ENCODE results near the gene FOXK2.

Gene FOXK2
- total RNA-seq = 54.0 reads per million, percentile 70 among the genes with 10 or more reads in this experiment

DNA sequence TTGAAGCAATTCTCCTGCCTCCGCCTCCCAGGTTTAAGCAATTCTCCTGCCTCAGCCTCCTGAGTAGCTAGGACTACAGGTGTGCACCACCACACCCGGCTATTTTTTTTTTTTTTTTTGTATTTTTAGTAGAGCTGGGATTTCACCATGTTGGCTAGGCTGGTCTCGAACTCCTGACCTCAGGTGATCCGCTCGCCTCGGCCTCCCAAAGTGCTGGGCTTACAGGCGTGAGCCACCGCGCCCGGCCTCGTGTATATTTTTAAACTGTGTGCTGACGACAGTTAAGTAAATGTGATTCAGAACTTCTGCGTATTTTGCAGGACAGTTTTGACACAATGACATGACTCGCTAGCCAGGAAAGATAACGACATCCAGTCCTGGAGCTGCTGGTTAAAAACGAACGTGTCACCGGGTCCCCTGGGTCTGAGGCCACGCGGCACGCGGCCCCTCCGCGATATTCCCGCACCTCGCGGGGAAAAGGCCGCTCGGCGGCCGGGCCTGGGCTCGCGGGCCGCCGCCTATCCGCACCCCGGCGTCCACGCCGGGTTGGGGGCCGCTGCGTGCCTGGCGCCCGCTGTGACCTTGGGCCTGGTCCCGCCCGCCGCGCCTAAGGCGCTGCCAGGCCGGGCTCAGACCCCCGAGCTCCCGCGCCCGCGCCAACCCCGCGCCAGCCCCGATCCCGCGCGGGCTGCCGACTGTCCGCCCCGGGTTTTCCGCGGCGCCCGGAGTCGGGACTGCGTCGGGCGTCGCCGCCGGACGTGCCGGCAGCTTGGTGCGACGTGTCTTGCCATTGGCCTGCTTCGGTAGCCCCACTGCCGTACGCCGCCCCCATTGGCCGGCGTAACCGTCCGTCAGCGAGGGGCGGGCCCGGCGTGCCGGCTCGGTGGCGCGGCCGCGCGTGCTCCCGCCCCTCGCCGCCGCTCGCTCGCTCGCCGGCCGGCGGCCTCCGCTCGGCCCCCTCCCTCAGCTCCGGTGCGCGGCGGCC is at the start of gene FOXK2:
FOXK2 (plus strand) TSS at position 907 of the 985 bp plus-strand sequence. CDS start 157 bp downstream, outside the sequence.
- DNase-seq = peak; percentile 89

DNA sequence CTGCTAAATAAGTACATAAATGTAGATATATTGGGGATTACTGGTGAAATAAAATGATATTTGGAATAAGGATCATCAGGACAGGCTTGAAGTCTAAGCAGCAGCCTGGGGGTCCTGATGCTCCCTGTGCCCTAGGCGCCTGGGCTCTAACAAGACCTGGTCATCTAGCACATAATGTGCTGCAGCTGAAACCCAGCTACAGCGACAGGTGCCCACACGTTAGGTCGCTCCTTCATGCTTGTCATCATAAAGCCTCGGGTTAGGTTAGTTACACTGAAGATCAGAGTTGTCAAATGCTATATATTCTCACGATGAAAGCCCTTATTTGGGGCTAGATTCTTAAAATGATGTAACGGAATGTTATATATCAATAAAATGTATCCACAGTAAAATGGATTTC is 49.5 kb upstream of the FOXK2 start:
- no peak for DNase-seq

DNA sequence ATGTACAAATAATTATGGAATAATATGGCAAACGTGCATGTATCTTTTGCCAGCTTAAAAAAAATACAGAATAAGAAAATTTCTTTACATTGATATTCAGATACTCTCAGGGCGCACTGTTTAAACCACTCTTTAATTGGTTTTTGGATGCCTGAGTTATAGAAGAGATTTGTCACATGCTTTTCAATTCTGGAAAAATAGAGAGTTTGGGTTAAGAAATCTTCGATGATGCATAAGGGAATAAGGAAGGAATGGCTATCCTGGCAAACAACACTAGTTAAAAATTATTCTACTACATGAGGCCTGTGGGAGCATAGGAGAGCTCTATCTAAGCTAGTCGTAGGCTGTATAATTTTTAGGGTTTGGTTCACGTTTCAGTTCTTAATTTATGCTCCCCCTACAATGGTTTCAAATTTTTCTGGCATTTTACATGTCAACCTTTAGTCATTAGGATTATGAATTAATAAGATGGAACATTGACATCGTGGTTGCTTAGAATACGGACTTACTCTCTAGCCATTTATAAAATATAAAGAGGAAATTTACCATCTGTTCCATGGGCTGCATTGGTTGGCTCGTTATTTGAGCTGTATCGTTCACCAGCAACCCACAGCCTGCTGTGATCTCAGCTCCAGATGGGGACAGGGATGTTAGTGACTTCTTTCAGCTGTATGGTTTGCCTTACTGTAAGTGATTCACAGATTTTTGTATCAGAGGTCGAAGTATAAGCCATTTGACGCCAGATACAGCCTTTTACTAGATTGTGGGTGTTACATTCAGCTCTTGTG is 45.1 kb upstream of the FOXK2 start:
- no peak for DNase-seq

DNA sequence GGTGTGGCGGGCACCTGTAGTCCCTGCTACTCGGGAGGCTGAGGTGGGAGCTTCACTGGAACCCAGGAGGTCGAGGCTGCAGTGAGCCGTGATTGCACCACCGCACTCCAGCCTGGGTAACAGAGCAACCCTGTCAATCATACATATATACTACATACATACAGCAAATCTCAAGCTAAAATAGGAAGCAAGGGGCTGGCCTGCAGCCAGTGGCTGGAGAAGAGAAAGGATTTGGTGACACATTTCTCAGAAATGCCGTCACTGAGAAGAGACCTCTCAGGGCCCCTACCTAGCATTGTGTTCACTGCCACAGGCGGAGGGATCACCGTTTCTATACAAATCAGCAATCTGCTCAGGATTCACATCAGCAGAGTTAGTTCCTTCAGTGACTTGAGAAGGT is 44.1 kb upstream of the FOXK2 start:
- DNase-seq = no peak

DNA sequence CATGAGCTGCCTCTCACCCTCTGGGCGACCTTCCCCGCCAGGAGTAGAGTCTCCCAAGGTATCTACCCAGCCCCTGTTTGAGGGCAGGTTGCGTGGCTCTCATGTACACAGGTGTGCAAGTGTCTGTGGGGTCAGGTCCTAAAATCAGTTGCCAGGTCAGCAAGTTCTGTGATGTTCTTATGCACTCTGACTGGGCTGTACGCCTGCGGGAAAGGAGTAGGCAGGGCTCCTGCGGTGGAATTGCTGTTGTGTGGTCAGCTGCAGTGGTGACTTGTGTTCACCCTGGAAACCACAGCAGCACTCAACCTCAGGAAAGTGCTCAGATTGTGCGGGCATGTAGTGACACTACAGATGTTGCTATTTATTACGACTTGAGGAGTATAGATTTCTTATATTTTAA is 41.6 kb upstream of the FOXK2 start:
- no peak for DNase-seq

DNA sequence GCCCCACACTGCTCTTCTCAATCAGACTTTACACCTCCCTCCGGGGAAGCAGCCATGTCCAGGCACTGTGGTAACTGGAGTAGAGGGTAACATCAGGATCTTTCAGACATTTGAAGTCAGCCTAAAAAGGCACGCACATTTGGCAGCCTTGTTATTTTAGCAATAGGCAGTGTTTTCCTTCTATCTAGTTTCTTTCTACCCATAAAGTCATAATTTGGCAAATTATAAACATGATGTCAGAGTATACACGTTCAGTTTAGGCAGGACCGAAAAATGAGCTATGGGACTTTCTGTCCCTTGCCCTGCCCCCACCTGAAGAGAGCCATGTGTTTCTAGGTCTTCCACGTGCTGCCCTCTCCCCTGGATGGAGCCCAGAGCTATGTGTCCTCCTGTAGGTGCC is 39.9 kb upstream of the FOXK2 start:
- no peak for DNase-seq

DNA sequence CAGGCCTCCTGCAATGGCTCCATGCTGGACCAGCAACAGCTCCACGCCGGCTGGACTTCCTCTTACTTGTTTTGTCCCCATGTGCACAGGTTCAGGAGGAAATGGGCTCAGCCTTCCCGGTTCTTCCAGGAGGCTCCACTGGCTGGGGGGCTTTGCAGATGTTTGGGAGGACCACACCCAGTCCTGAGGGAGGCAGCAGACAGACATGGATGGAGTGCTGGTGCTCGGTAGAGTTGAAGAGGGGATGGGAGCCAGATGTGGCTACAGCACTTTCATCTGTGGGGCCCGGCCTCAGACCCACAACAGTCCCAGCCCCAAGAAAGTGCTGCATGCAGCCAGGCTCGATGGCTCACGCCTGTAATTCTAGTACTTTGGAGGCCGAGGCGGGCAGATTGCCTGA is 39.2 kb upstream of the FOXK2 start:
- DNase-seq = no peak

DNA sequence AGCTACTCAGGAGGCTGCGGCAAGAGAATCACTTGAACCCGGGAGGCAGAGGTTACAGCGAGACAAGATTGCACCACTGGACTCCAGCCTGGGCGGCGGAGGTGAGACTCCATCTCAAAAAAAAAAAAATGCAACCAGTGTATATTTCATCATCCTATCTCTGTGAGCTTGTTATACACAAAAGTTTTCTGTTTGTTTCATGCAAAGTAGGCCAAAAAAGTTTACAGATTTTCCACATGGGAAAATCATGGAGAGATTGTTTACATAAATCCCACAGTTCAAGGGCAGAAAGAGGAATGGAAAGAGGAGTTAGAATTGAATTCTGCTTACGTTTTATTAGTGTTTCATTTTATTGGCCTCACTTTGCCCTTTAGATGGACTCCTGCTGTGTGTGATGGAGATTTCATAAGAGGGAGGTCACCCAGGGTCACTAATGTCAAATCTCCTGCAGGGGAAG is 36.3 kb upstream of the FOXK2 start:
- no peak for DNase-seq

DNA sequence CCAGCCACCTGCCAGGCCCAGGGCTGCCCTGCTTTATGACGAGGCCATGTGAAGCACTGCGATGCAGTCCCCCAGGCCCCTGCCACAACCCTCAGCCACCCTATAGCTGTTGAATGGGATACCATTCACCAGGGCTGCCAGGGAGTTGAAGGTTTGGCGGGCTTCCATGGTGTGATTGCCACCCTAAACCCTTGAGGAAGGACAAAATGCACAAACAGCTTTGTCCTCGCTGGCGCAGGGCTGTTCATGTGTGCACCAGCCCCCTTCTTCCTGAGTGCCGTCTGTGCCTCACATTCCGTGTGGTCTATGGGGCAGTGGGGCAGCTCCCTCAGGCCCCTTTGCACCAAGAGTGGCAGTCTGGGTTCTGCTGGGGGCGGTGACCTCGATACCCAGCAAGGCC is 35.7 kb upstream of the FOXK2 start:
- no peak for DNase-seq

DNA sequence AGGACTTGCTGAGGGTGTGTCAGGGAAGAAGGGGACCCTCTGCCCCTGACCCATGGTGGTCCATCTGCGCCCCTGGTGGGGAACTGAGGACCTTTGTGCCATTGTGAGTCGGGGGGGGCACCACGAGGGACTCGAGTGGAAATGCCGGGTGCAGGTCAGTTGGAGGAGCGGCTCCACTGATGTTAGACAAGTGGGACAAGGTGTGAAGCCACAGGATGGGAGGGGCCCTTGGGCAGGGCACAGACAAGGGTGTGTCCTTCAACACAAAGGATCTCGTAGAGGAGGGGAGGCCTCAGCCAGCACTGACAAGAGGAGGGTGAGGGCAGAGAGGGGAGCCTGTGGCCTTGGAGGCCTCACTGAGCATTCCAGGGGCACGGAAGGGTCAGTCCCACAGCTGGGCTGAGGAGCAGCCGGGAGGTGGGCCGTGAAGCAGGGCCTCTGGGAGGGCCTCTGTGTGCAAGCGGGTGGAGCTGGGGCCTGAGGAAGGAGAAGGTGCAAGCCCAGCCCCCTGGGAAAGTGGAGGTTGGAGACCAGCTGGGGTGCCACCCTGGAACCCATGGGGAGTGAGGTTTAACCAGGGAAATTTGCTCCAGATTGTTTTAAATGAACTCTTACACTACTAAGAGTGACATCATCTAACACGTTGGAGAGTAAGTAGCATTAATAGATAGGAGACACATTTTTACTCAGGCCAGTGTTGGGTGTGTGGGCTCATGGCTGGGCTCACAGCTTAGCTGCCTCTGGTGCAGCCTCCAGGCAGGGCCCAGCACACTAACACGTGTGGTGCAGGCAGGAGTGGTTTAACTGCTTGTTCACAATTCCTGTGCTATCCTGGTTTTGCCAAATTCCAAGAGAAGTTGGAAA is 33.1 kb upstream of the FOXK2 start:
- no peak for DNase-seq

DNA sequence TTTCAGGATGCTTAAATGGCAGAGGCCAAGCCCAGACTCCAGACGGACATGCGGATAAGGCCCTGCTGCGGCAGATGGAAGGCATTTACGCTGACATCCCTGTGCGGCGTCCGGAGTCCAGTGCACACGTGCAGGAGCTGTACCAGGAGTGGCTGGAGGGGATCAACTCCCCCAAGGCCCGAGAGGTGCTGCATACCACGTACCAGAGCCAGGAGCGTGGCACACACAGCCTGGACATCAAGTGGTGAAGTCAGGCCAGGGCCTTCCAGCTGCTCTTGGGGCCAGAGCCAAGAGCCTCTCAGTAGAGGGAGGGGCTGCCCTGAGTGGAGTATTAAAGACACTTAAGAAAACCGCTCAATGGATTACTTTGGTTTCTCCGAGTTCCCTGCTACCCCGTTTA is 31.6 kb upstream of the FOXK2 start:
- DNase-seq = no peak

DNA sequence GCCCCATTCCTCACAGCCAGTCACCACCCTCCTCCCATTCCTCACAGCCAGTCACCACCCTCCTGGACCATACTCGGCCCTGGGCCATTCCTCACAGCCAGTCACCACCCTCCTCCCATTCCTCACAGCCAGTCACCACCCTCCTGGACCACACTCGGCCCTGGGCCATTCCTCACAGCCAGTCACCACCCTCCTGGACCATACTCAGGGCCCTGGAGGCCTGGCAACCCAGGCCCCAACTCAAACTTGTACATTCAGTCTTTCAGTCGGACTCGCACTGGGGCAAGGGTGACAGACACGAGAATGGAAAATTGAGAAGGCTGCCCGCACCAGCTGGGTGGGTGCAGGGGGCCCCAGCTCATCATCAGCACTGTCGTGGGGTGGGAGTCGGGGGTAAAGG is 30.4 kb upstream of the FOXK2 start:
- DNase-seq = no peak

DNA sequence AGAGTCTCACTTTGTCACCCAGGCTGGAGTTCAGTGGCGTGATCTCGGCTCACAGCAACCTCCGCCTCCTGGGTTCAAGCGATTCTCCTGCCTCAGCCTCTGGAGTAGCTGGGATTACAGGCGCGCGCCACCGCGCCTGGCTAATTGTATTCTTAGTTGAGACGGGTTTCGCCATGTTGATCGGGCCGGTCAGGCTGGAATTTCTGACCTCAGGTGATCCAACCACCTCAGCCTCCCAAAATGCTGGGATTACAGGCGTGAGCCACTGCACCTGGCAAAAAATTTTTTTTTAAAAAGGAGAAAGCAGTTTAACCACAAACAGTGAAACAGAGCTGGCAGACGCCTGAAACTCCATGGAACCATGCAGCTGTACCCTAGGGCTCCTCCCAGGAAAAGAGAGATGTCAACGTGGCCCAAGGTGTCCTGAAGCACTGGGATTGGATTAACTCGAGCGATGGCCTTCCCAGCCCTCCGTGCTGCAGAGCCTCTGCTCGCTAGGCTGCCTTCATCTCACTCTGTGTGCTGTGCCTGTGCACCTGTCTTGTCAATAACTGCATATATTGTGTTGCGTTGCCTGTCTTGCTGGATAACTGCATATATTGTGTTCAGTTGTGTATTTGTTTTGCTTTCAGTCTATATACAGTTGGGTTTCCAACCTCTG is 29.6 kb upstream of the FOXK2 start:
- no peak for DNase-seq

DNA sequence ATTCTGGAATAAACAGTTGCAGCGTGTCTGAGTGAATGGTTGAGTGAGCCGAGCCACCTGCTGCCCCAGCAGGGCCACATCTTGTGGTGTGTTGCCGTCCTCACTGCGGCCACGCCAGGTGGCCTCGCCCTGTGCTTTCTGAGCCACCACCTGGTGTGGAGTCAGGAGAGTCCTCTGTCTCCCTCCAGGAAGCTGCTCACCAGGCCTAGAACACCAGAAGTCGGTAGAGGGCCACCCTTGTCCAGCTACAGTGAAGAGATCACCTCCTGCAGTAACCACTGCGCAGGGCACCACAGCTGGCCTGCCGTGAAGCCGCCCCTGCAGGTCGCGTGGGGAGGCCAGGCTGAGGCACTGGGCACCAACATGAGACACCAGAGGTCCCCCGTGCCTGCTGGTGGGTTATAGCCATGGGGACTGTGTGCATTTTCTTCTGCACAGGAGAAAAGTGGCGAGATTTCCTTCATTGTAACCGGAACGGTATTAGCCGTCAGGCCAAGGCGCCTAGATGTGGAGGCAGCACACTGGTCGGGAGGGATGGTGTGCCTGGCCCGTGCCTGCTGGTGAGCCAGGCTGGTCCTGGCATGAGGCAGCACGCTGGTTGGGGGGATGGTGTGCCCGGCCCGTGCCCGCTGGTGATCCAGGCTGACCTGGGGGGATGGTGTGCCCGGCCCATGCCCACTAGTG is 28.9 kb upstream of the FOXK2 start:
- no peak for DNase-seq

DNA sequence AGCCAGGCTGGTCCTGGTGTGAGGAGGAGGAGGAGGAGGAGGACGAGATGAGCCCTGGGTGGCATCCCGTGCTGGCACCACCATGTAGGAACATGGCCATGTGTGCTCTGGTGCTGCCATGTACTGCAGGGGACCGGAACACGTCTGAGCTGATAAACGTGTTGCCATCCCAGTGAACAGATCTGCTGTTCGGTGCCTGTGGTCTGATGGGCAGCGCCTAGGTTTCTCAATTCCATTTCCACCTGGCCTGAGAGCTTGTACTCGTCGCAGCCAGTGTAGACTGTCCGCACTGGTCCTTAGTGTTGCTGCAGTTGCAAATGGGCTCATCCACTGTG is 28.4 kb upstream of the FOXK2 start:
- DNase-seq = no peak

DNA sequence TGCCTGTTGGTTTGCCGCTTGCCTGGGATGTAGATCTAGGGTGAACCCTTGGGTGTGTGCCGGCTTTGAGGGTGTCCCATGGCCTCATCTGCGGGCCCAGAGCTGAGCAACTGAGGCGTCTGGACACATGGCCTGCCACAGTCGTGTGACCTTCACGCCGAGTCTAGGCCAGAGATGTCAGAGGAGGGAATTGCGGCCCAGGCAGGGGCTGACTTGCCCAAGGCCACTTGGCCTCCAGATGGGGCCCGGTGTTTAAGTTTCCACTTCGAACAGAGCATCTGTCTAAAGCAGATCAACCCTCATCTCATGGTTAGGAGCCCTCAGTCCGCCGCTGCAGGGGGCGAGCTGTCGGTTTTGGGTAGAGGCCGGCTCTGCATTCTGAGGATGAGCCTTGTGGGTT is 28.0 kb upstream of the FOXK2 start:
- DNase-seq = no peak

DNA sequence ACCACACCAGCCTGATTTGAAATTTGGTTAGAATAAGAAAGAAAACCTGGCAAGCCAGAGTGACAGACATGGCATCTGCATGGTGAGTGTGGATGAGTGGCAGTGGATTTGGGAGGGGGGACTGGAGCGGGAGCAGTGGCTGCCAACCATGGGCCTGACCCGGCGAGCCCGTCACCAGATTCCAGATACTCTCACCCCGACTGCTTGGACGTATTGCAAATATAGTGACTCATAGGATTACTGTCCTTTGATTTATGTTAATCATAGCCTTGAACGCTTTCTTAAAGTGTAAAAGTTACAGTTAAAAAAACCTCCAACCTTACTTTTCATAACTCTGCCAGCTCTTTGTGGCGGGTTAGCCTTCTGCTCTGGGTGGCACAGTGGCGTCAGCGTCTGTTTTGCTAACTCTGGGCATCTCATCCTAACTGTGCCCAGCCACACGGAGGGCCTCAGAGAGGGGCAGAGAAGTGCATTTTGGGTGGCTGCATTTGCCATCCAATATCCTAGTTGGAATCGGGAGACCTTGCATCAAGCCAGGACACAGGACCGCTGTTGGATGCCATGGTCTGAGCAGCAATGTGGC is 26.8 kb upstream of the FOXK2 start:
- DNase-seq = no peak

DNA sequence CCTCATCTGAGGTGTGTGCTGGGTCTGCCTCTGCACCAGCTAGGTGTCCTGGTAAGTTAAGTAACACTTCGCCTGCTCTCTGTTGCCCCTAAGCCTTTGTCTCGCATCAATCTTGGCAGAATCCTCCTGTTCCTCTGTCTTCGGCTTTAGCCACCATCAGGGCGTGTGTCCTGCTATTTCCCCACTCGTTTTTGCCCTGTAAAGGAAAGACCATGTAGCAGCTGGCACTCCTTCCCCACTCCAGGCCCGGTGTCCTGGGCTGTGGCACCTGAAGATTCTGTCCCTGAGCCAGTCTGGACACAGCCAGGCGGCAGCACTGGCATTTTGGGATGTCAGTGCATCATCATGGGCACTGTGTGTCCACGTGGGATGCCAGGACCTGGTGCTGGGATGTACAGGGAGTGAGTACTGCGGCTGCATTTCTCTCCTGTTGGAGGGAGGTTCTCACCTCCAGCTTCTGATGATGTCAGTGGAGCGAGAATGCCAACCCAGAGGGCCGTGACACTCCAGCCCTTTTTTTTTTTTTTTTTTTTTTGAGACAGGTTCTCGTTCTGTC is 26.2 kb upstream of the FOXK2 start:
- DNase-seq = no peak

DNA sequence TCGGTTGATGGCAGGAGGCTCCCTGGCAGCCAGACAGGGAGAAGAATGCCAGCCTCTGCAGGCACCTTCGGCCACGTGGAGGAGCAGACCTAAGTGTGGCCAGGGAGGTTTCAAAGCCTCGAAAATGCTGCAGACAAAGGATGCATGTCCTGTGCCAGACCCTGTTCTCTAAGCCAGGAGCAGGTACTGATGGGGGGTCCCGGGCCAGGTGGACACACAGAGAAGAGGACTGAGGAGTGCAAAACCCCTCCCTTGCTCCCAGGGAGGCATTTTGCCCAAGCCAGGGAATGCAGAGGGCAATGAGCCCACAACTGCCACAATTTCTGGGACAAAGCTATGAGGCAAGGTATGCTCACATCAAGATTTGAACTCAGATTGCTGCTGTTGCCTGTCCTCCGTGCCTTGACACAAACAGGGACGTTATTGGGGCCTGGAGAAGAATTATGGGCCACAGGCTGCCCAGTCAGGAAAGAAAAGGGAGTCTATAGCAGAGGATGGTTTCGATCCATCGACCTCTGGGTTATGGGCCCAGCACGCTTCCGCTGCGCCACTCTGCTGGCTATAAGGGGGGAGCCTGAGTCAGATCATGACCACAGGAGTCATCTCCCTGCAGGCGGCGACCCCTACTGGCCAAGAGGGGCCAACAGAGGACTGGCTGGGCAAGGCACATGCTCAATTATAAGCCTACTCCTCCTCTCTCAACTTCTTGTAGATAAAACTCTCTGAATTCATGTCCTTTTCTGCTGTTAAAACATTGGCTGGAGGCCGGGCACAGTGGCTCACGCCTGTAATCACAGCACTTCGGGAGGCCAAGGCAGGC is 25.1 kb upstream of the FOXK2 start:
- DNase-seq = peak; percentile 78
